ENCODE data around the gene DTNA.
"Not testable (repeated sequence)": the region's sequence is repeated elsewhere in the genome, so short reads cannot be mapped to it uniquely, and the experiment has no call there.

Gene DTNA

GRCh38 chr18:34911661-34912384 lies 201.7 kb downstream of the DTNA start:
- H3K4me1 Mint-ChIP-seq, result no peaks in the 10 kb centered on the region
- no peak overlapping the region for H3K27ac Mint-ChIP-seq
- DNase-seq, result no peak
- no peaks in the 10 kb centered on the region for H3K27me3 Mint-ChIP-seq
- CTCF ChIA-PET, result no interaction called here
- no peaks in the 10 kb centered on the region for H3K36me3 Mint-ChIP-seq
- H3K4me3 Mint-ChIP-seq, result no peak overlapping the region
- H3K9me3 Mint-ChIP-seq, result peaks cover under 1% of the 10 kb centered on the region

- no peak for DNase-seq
- no peaks in the 10 kb centered on the region for H3K9me3 Mint-ChIP-seq
- H3K27ac Mint-ChIP-seq, result no peak overlapping the region
- H3K36me3 Mint-ChIP-seq, result no peaks in the 10 kb centered on the region
- no peaks in the 10 kb centered on the region for H3K27me3 Mint-ChIP-seq
- H3K4me3 Mint-ChIP-seq, result no peak overlapping the region
- CTCF ChIA-PET, result no interaction called here
- no peaks in the 10 kb centered on the region for H3K4me1 Mint-ChIP-seq
Measured at GRCh38 chr18:34913837-34914661, 204.0 kb downstream of the DTNA start.

DNA sequence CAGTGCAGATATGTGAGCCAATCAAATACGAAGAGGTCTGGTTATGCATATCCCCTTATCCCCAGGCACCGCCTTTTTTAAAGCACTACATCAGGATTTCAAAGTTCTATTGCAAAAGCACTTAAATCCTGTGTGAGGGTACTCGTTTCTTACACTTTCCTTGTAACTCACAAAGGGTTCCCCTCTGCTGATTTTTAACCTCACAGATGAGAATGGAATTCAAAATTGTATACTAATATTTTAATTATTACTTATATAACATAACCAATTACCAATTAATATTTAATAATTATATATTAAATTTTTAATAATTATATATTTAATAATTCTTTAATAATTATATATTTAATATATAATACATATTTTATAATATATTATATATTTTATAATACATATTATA lies 204.9 kb downstream of the DTNA start:
- DNase-seq, result no peak

DNA sequence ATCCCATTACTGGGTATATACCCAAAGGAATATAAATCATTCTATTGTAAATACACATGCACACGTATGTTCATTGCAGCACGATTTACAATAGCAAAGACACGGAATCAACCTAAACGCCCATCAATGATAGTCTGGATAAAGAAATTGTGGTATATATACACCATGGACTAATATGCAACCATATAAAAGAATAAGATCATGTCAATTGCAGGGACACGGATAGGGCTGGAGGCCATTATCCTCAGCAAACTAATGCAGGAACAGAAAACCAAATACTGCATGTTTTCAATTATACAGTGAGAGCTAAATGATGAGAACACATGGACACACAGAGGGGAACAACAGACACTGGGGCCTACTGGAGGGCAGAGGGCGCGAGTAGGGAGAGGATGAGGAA lies 206.4 kb downstream of the DTNA start:
- DNase-seq, CTCF ChIA-PET, H3K27me3 Mint-ChIP-seq, H3K4me3 Mint-ChIP-seq, H3K27ac Mint-ChIP-seq, H3K9me3 Mint-ChIP-seq, H3K4me1 Mint-ChIP-seq, H3K36me3 Mint-ChIP-seq: not testable (repeated sequence)

More for the DNA sequence above, 204.9 kb downstream of the DTNA start:
- CTCF ChIA-PET, result no interaction called here
- Mint-ChIP-seq H3K27me3 (no peaks in the 10 kb centered on the region), H3K36me3 (no peaks in the 10 kb centered on the region), H3K4me1 (no peaks in the 10 kb centered on the region), H3K4me3 (no peak overlapping the region), H3K9me3 (no peaks in the 10 kb centered on the region), H3K27ac (no peak overlapping the region)

GRCh38 chr18:34918856-34919255 lies 208.8 kb downstream of the DTNA start:
- CTCF ChIA-PET, result no interaction called here
- Mint-ChIP-seq H3K36me3 (no peaks in the 10 kb centered on the region), H3K4me3 (no peak overlapping the region), H3K27me3 (peaks cover 4% of the 10 kb centered on the region), H3K9me3 (no peaks in the 10 kb centered on the region), H3K27ac (no peak overlapping the region), H3K4me1 (no peaks in the 10 kb centered on the region)
- DNase-seq, result no peak

- CTCF ChIA-PET, result no interaction called here
- H3K4me3 Mint-ChIP-seq, result no peak overlapping the region
- H3K9me3 Mint-ChIP-seq, result no peaks in the 10 kb centered on the region
- H3K36me3 Mint-ChIP-seq, result no peaks in the 10 kb centered on the region
- no peak for DNase-seq
- H3K27ac Mint-ChIP-seq, result no peak overlapping the region
- H3K27me3 Mint-ChIP-seq, result peaks cover 4% of the 10 kb centered on the region
- no peaks in the 10 kb centered on the region for H3K4me1 Mint-ChIP-seq
Measured at GRCh38 chr18:34921226-34921625, 211.1 kb downstream of the DTNA start.

DNA sequence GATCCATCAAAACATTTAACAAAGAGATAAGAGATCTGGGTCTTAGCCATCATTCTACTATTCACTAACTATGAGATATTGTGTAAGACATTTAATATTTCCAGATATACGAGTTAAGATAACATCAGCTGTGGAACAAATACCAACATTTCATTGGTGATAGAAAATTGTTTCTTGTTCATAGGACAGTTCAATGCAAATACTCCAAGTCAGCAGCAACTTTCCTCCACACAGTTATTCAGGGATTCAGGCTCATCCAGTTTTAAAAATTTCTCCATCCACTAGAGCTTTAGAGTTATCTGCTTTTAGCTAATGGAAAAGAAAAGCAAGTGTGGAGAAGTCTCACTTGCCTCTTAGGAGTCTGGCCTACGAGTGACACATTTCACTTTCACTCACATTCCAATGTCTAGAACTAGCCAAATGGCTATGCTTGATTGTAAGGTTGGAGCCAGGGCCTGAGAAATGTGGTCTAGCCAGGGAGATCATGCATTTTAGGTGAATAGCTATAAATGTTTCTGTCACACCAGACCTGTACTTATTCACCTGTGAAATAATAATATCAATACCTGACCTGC lies 211.8 kb downstream of the DTNA start:
- Mint-ChIP-seq H3K27me3 (peaks cover 4% of the 10 kb centered on the region), H3K4me1 (no peaks in the 10 kb centered on the region), H3K36me3 (no peaks in the 10 kb centered on the region), H3K27ac (no peak overlapping the region), H3K9me3 (no peaks in the 10 kb centered on the region), H3K4me3 (no peak overlapping the region)
- DNase-seq, result no peak
- CTCF ChIA-PET, result no interaction called here

GRCh38 chr18:34922594-34922993 lies 212.5 kb downstream of the DTNA start:
- H3K4me3 Mint-ChIP-seq, H3K9me3 Mint-ChIP-seq, H3K4me1 Mint-ChIP-seq, H3K36me3 Mint-ChIP-seq, CTCF ChIA-PET, H3K27ac Mint-ChIP-seq, DNase-seq, H3K27me3 Mint-ChIP-seq: not testable (repeated sequence)

GRCh38 chr18:34923911-34924310 lies 213.8 kb downstream of the DTNA start:
- Mint-ChIP-seq H3K9me3 (no peaks in the 10 kb centered on the region), H3K36me3 (no peaks in the 10 kb centered on the region), H3K27ac (no peak overlapping the region), H3K4me3 (no peak overlapping the region), H3K4me1 (no peaks in the 10 kb centered on the region), H3K27me3 (peaks cover 4% of the 10 kb centered on the region)
- no peak for DNase-seq
- CTCF ChIA-PET, result no interaction called here

GRCh38 chr18:34926683-34927082 lies 216.6 kb downstream of the DTNA start:
- H3K9me3 Mint-ChIP-seq, result no peaks in the 10 kb centered on the region
- no peaks in the 10 kb centered on the region for H3K4me1 Mint-ChIP-seq
- H3K36me3 Mint-ChIP-seq, result no peaks in the 10 kb centered on the region
- H3K27me3 Mint-ChIP-seq, result no peaks in the 10 kb centered on the region
- H3K27ac Mint-ChIP-seq, result no peak overlapping the region
- CTCF ChIA-PET, result no interaction called here
- no peak overlapping the region for H3K4me3 Mint-ChIP-seq
- DNase-seq, result no peak

DNA sequence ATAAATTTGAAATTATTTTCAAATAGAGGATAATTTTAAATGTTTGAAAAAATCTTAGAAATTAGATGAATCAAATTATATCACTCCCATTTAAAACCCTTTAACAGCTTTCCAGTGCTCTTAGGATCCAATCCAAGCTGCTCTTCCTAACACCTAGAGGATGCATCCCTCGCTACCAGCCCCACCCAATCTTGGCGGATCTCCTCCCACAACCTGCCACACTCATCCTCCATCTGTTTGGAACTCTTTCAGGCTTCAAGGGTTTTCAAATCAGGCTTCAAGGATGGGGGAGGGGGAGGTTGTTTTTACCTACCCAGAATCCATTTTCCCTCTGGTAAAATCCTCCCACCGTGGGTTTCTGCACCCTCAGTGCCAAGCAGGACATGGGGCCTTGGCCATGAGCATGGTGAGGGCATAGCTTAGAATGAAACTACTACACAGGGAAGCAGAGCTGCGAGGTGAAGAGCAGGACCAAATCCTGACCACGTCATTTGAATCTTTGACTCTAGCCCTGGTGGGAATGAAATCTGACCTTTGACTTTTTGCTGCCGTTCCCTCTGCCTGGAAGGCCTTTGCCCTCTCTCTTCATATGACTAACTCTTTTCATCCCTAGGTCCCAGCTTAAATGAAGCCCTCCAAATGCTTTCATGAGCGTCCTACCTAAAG lies 218.1 kb downstream of the DTNA start:
- CTCF ChIA-PET, result interaction anchor here (0.7 kb wide), 1 partner anchor 1010 kb away, joined by 3 read pairs; no protein-coding TSS in a partner anchor
- Mint-ChIP-seq H3K4me3 (no peak overlapping the region), H3K36me3 (no peaks in the 10 kb centered on the region), H3K4me1 (no peaks in the 10 kb centered on the region), H3K27me3 (no peaks in the 10 kb centered on the region), H3K9me3 (no peaks in the 10 kb centered on the region), H3K27ac (no peak overlapping the region)
- DNase-seq, result no peak

- H3K27me3 Mint-ChIP-seq, result no peaks in the 10 kb centered on the region
- no peaks in the 10 kb centered on the region for H3K36me3 Mint-ChIP-seq
- CTCF ChIA-PET, result interaction anchor here (0.7 kb wide), 1 partner anchor 1010 kb away, joined by 3 read pairs; no protein-coding TSS in a partner anchor
- no peak overlapping the region for H3K27ac Mint-ChIP-seq
- no peak for DNase-seq
- no peaks in the 10 kb centered on the region for H3K4me1 Mint-ChIP-seq
- H3K9me3 Mint-ChIP-seq, result no peaks in the 10 kb centered on the region
- H3K4me3 Mint-ChIP-seq, result no peak overlapping the region
Measured at GRCh38 chr18:34928754-34929335, 218.7 kb downstream of the DTNA start.

DNA sequence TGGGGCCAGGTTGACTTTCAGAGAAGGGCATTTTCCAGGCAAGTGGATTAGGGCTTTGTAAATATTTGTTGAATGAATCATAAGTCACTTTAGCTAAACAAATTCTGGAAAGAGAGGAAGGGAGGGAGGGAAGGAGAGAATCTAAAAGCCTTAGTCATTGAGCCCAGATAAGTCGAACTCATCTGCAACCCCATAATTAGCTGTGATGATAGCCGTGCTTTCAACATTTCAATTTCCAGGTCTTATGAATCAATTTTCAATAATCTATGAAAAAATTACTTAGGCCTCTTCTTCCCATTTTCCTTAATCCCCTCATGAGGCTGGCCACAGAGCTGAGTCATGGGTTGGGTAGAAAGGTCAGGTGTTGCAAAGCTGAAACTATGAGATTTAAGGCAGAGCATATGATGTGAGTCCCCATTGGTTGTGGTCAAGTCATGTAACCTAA lies 219.3 kb downstream of the DTNA start:
- Mint-ChIP-seq H3K27ac (no peak overlapping the region), H3K27me3 (no peaks in the 10 kb centered on the region), H3K4me3 (no peak overlapping the region), H3K4me1 (no peaks in the 10 kb centered on the region), H3K9me3 (no peaks in the 10 kb centered on the region), H3K36me3 (no peaks in the 10 kb centered on the region)
- no peak for DNase-seq
- CTCF ChIA-PET, result no interaction called here

DNA sequence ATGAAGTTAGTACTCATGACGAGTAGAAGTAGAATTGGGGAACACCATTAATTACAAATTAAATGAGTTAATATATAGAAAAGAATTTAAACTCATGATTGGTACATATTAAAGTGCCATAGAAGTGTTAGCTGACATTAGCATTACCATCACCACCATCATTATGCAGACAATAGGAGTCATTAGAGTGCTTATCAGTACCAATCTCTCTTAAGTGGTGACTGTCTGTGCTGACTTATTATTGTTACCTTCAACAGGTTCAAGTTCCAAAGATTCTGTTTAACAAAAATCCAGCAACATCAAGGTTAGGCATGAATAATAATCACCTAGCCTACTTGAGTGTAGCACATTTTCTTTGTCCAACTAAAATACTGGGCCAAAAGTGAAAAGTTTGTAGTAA lies 222.3 kb downstream of the DTNA start:
- no peaks in the 10 kb centered on the region for H3K27me3 Mint-ChIP-seq
- no peaks in the 10 kb centered on the region for H3K36me3 Mint-ChIP-seq
- H3K27ac Mint-ChIP-seq, result no peak overlapping the region
- no peak overlapping the region for H3K4me3 Mint-ChIP-seq
- H3K9me3 Mint-ChIP-seq, result no peaks in the 10 kb centered on the region
- CTCF ChIA-PET, result no interaction called here
- no peak for DNase-seq
- H3K4me1 Mint-ChIP-seq, result no peaks in the 10 kb centered on the region

Measured in activated naive CD4-positive, alpha-beta T cell treated with anti-CD3 and anti-CD28 coated beads, Interleukin-2, amount 10 ng/mL, durations not matched to agents 7 days and 5 days (primary cell).